HL-60 (cell line): ENCODE measurements around the gene DACT2.

Source experiments
- GABPA ChIP-seq: IDR thresholded peaks from 2 replicates; pipeline ENCODE4 v1.6.1; 2012; ENCODE audit warnings: low read depth
- POLR2AphosphoS5 ChIP-seq: IDR thresholded peaks from 2 replicates; pipeline ENCODE4 v1.6.1; 2012; ENCODE audit warnings: low read depth
- REST ChIP-seq: IDR thresholded peaks from 2 replicates; pipeline ENCODE4 v1.6.1; 2012; ENCODE audit warnings: low read depth; ENCODE audit not compliant: insufficient replicate concordance
- TF ChIP-seq, protein P1 (sequence below): IDR thresholded peaks from one replicate; pipeline ENCODE4 v1.5.1; 2011; ENCODE audit warnings: low read length, control low read depth, inconsistent platforms; ENCODE audit not compliant: insufficient read depth

DNA sequence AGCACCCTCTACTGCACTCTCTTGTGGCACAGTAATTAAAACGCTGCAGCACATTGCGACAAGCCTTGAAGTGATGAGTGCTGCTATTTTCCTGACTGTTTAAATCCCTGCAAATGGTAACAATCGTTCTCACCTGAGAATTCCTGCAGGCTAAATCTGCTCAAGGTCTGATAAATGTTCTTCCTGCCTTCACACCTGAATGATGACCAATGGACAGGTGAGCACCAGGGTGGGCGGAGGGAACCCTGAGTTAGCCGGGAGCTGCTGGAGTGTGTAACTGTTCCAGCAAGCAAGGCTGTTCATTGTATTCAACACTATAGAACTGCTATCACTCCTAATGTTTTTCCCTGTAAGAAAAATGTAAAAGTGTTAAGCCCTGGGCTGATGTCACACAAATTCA is 4.0 kb downstream of the DACT2 start:
- TF ChIP-seq, protein P1, sequence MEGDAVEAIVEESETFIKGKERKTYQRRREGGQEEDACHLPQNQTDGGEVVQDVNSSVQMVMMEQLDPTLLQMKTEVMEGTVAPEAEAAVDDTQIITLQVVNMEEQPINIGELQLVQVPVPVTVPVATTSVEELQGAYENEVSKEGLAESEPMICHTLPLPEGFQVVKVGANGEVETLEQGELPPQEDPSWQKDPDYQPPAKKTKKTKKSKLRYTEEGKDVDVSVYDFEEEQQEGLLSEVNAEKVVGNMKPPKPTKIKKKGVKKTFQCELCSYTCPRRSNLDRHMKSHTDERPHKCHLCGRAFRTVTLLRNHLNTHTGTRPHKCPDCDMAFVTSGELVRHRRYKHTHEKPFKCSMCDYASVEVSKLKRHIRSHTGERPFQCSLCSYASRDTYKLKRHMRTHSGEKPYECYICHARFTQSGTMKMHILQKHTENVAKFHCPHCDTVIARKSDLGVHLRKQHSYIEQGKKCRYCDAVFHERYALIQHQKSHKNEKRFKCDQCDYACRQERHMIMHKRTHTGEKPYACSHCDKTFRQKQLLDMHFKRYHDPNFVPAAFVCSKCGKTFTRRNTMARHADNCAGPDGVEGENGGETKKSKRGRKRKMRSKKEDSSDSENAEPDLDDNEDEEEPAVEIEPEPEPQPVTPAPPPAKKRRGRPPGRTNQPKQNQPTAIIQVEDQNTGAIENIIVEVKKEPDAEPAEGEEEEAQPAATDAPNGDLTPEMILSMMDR, result no peak
- no peak for TF ChIP-seq POLR2AphosphoS5
- TF ChIP-seq GABPA, result no peak
- TF ChIP-seq REST, result no peak
